HepG2 (cell line): ENCODE measurements around the gene DPEP2NB. TPM values are rescaled to one million over a fixed set of nuclear protein-coding genes. Genes with fewer than 3 reads are reported as not detected.
A peak's percentile ranks its signal among the peaks of the same experiment; 100 is the strongest.

Experiments used
- FOXK2 ChIP-seq: fragments of 450-650 bp; IDR thresholded peaks from 2 replicates; pipeline ENCODE4 v1.6.1; 2016
- GTF2F1 ChIP-seq: fragments of 150-350 bp; IDR thresholded peaks from 2 replicates; pipeline ENCODE4 v1.6.1; 2014; ENCODE audit warnings: low read length
- HNRNPL ChIP-seq: fragments of 200-400 bp; formaldehyde crosslinking; IDR thresholded peaks from 2 replicates; pipeline ENCODE4 v1.6.1; 2017; ENCODE audit warnings: mild to moderate bottlenecking, low read depth, low read length
- KDM1A ChIP-seq: IDR thresholded peaks from 2 replicates; pipeline ENCODE4 v1.6.1; 2016; ENCODE audit warnings: missing compliant biosample characterization
- KLF6 ChIP-seq: IDR thresholded peaks from 2 replicates; pipeline ENCODE4 v1.8.0; 2016; ENCODE audit warnings: missing biosample characterization, missing genetic modification reagents
- MEF2D ChIP-seq: sonication (generic); formaldehyde crosslinking; IDR thresholded peaks from 2 replicates; pipeline ENCODE4 v1.5.1; 2020; ENCODE audit warnings: mild to moderate bottlenecking, missing genetic modification reagents
- MEIS2 ChIP-seq: sonication (generic); formaldehyde crosslinking; IDR thresholded peaks from 2 replicates; pipeline ENCODE4 v1.9.0; 2021; ENCODE audit warnings: mild to moderate bottlenecking, missing genetic modification reagents
- NFIB ChIP-seq: sonication (generic); formaldehyde crosslinking; IDR thresholded peaks from 2 replicates; pipeline ENCODE4 v1.9.0; 2021; ENCODE audit warnings: missing genetic modification reagents, mild to moderate bottlenecking, borderline replicate concordance
- PCBP2 ChIP-seq: fragments of 200-400 bp; formaldehyde crosslinking; optimal IDR thresholded peaks from 2 replicates; pipeline ENCODE3; 2018; ENCODE audit warnings: low read length, low read depth; ENCODE audit not compliant: poor library complexity, severe bottlenecking
- SOX13 ChIP-seq, 3 experiments: fragments of 450-650 bp in 1 of 3; sonication (generic) in 1 of 3; formaldehyde crosslinking in 1 of 3; IDR thresholded peaks in 2 of 3; conservative IDR thresholded peaks in 1 of 3; 2 replicates each; pipeline versions ENCODE4 v1.5.0 to v1.6.1; 2016 to 2020; ENCODE audit warnings: antibody characterized with exemption in 1 of 3, mild to moderate bottlenecking in 1 of 3, missing compliant biosample characterization in 1 of 3, missing genetic modification reagents in 1 of 3, moderate library complexity in 1 of 3
- SSRP1 ChIP-seq: IDR thresholded peaks from 2 replicates; pipeline ENCODE4 v1.6.1; 2016; ENCODE audit warnings: control low read depth
- ZNF30 ChIP-seq: sonication (generic); formaldehyde crosslinking; IDR thresholded peaks from 2 replicates; pipeline ENCODE4 v1.5.0; 2020; ENCODE audit warnings: mild to moderate bottlenecking, missing genetic modification reagents
- ZNF34 ChIP-seq: sonication (generic); formaldehyde crosslinking; IDR thresholded peaks from 2 replicates; pipeline ENCODE4 v1.4.0; 2020; ENCODE audit warnings: mild to moderate bottlenecking, missing genetic modification reagents, borderline replicate concordance
- ZNF678 ChIP-seq: sonication (generic); formaldehyde crosslinking; IDR thresholded peaks from 2 replicates; pipeline ENCODE4 v1.4.0; 2020; ENCODE audit warnings: mild to moderate bottlenecking, missing genetic modification reagents
- polyA plus RNA-seq, 8 experiments: library from polyadenylated mRNA; depleted of rRNA in 3 of 8; stranded (reverse) in 7 of 8; unstranded in 1 of 8; fragments of >200 nt; fragmentation: Illumina TruSeq in 4 of 8; extraction: Trizol in 4 of 8; gene quantifications; 2 replicates each; pipeline versions ENCODE4 v1.2.1 to v1.2.3, GENCODE V29; 2011 to 2016; ENCODE audit warnings: low read depth in 4 of 8, missing spikeins in 1 of 8, mixed read lengths in 1 of 8; ENCODE audit not compliant: insufficient read depth in 1 of 8
- total RNA-seq, 5 experiments: library from RNA; depleted of rRNA; stranded (reverse); fragments of >200 nt; fragmentation: Illumina TruSeq; extraction: Trizol; gene quantifications; 2 replicates each; pipeline ENCODE4 v1.2.3, GENCODE V29; 2016; ENCODE audit warnings: low read depth in 1 of 5
- TF ChIP-seq, protein P1 (sequence below): sonication (generic); formaldehyde crosslinking; IDR thresholded peaks from 2 replicates; pipeline ENCODE4 v1.5.1; 2020; ENCODE audit warnings: mild to moderate bottlenecking, missing genetic modification reagents, borderline replicate concordance
- TF ChIP-seq, protein P2 (sequence below): sonication (generic); formaldehyde crosslinking; IDR thresholded peaks from 2 replicates; pipeline ENCODE4 v1.5.1; 2020; ENCODE audit warnings: missing genetic modification reagents, mild to moderate bottlenecking, borderline replicate concordance
- TF ChIP-seq, protein P3 (sequence below): sonication (generic); formaldehyde crosslinking; IDR thresholded peaks from 2 replicates; pipeline ENCODE4 v1.5.0; 2020; ENCODE audit warnings: missing genetic modification reagents, mild to moderate bottlenecking, borderline replicate concordance
- TF ChIP-seq, protein P4 (sequence below): sonication (generic); formaldehyde crosslinking; IDR thresholded peaks from 2 replicates; pipeline ENCODE4 v1.4.0; 2020; ENCODE audit warnings: missing genetic modification reagents, mild to moderate bottlenecking, borderline replicate concordance

DPEP2NB gene
- total and polyA plus RNA-seq, 2 of the 13 experiments (the other 11 are each of a cell fraction or from before 2014, with no cell fraction given), result not detected

DNA sequence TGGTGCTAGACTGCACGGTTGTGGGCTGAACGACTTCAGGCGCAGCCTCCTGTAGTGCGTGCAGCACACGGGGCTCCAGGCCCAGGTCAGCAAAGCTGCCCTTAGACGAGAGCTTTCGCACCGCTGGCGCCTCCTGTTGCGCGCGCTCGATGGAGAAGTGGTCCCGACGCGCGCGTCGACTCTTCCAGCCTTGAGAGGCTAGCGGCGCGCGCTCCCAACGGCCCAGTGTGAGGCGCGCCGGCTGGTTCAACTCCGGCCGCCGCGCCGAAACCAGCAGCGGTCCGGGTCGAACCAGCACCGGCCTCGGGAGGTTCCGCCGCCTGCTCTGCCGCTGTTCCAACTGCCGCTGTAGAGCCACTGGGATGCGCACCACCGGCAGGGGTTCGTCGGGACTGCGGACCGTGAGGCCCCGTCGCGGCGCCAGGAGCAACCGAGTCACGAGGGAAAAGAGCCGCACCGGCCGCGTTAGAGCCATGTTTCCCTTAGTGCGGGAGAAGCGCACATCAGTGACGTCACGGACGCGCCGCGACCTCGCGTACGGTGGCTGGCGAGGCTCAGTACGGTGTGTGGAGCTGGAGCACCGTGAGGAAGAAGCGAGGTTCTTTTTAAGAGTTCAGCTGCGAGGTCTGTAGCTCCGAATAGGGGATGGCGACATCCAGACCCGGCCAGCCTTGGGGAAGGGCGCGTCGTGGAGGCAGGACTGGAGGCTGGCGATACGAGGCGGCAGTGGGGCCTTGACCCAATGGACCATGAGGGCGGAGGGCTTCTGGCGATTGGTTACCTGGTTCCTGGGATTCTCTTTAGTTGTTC is 7.2 kb upstream of the DPEP2NB start, which contains the start of the genes DDX28 and DUS2 (continued):
- TF ChIP-seq, protein P1, sequence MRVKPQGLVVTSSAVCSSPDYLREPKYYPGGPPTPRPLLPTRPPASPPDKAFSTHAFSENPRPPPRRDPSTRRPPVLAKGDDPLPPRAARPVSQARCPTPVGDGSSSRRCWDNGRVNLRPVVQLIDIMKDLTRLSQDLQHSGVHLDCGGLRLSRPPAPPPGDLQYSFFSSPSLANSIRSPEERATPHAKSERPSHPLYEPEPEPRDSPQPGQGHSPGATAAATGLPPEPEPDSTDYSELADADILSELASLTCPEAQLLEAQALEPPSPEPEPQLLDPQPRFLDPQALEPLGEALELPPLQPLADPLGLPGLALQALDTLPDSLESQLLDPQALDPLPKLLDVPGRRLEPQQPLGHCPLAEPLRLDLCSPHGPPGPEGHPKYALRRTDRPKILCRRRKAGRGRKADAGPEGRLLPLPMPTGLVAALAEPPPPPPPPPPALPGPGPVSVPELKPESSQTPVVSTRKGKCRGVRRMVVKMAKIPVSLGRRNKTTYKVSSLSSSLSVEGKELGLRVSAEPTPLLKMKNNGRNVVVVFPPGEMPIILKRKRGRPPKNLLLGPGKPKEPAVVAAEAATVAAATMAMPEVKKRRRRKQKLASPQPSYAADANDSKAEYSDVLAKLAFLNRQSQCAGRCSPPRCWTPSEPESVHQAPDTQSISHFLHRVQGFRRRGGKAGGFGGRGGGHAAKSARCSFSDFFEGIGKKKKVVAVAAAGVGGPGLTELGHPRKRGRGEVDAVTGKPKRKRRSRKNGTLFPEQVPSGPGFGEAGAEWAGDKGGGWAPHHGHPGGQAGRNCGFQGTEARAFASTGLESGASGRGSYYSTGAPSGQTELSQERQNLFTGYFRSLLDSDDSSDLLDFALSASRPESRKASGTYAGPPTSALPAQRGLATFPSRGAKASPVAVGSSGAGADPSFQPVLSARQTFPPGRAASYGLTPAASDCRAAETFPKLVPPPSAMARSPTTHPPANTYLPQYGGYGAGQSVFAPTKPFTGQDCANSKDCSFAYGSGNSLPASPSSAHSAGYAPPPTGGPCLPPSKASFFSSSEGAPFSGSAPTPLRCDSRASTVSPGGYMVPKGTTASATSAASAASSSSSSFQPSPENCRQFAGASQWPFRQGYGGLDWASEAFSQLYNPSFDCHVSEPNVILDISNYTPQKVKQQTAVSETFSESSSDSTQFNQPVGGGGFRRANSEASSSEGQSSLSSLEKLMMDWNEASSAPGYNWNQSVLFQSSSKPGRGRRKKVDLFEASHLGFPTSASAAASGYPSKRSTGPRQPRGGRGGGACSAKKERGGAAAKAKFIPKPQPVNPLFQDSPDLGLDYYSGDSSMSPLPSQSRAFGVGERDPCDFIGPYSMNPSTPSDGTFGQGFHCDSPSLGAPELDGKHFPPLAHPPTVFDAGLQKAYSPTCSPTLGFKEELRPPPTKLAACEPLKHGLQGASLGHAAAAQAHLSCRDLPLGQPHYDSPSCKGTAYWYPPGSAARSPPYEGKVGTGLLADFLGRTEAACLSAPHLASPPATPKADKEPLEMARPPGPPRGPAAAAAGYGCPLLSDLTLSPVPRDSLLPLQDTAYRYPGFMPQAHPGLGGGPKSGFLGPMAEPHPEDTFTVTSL (CRISPR knock-in tag), result peak; percentile 75
- TF ChIP-seq NFIB (CRISPR knock-in tag), result no peak
- TF ChIP-seq, protein P2, sequence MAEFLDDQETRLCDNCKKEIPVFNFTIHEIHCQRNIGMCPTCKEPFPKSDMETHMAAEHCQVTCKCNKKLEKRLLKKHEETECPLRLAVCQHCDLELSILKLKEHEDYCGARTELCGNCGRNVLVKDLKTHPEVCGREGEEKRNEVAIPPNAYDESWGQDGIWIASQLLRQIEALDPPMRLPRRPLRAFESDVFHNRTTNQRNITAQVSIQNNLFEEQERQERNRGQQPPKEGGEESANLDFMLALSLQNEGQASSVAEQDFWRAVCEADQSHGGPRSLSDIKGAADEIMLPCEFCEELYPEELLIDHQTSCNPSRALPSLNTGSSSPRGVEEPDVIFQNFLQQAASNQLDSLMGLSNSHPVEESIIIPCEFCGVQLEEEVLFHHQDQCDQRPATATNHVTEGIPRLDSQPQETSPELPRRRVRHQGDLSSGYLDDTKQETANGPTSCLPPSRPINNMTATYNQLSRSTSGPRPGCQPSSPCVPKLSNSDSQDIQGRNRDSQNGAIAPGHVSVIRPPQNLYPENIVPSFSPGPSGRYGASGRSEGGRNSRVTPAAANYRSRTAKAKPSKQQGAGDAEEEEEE (CRISPR knock-in tag), result peak; percentile 89; the same call in 1 of the 2 replicates
- peak; percentile 83 for TF ChIP-seq KLF6
- peak; percentile 64; the same call in 1 of the 2 replicates for TF ChIP-seq HNRNPL
- TF ChIP-seq, protein P3, sequence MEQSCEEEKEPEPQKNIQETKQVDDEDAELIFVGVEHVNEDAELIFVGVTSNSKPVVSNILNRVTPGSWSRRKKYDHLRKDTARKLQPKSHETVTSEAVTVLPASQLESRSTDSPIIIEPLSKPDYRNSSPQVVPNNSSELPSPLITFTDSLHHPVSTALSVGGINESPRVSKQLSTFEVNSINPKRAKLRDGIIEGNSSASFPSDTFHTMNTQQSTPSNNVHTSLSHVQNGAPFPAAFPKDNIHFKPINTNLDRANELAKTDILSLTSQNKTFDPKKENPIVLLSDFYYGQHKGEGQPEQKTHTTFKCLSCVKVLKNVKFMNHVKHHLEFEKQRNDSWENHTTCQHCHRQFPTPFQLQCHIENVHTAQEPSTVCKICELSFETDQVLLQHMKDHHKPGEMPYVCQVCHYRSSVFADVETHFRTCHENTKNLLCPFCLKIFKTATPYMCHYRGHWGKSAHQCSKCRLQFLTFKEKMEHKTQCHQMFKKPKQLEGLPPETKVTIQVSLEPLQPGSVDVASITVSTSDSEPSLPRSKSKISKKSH (CRISPR knock-in tag), result no peak; the same call in none of the 2 replicates
- peak; percentile 80 for TF ChIP-seq MEF2D (CRISPR knock-in tag)
- TF ChIP-seq, protein P4, sequence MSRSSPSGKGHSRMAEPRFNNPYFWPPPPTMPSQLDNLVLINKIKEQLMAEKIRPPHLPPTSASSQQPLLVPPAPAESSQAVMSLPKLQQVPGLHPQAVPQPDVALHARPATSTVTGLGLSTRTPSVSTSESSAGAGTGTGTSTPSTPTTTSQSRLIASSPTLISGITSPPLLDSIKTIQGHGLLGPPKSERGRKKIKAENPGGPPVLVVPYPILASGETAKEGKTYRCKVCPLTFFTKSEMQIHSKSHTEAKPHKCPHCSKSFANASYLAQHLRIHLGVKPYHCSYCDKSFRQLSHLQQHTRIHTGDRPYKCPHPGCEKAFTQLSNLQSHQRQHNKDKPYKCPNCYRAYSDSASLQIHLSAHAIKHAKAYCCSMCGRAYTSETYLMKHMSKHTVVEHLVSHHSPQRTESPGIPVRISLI (CRISPR knock-in tag), result peak; percentile 72; the same call in 1 of the 2 replicates
- TF ChIP-seq ZNF30, result no peak; the same call in 1 of the 2 replicates
- peak; percentile 95 for TF ChIP-seq FOXK2
- TF ChIP-seq SOX13 (IDR thresholded peaks at IDR 0.05), result no peak
- peak in 1 of 2 experiments; percentile 59; a peak in 2 of 4 replicates for TF ChIP-seq SOX13 (CRISPR knock-in tag; conservative IDR thresholded peaks at IDR 0.05 in 1 of 2, IDR thresholded peaks at IDR 0.05 in 1 of 2)
- no peak for TF ChIP-seq PCBP2
- TF ChIP-seq ZNF34 (CRISPR knock-in tag), result peak; percentile 92
- peak; percentile 67; the same call in 1 of the 2 replicates for TF ChIP-seq ZNF678
- no peak; the same call in none of the 2 replicates for TF ChIP-seq MEIS2
- TF ChIP-seq KDM1A (CRISPR knock-in tag), result no peak; the same call in 1 of the 2 replicates
- TF ChIP-seq SSRP1 (CRISPR knock-in tag), result peak; percentile 89
- TF ChIP-seq GTF2F1, result no peak
